GM12872 (cell line): ENCODE results near the gene ADAMTSL1.

Experiments
- TF ChIP-seq, protein P1 (sequence below): IDR thresholded peaks from 3 replicates; pipeline ENCODE4 v1.5.1; 2011; ENCODE audit warnings: low read depth, mild to moderate bottlenecking, low read length, moderate library complexity; ENCODE audit not compliant: insufficient read depth

Gene ADAMTSL1

DNA sequence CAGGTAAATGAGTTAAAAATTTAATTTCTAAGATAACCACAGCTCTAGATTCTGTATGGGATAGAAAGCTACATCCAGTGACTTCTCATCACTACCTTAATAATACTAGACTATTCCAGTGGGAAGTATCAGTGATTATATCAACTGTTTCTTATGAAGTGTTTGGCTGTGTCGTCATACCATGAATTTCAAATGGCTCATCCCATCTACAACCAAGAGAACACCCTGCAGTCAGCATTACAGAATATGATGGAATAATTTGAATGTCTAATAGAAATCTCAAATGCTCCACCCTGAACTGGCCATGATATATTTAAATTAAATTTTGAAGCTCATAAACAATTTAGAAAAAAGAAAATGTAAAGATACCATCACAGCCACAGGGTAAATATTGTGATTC is 245.0 kb downstream of the ADAMTSL1 start:
- TF ChIP-seq, protein P1, sequence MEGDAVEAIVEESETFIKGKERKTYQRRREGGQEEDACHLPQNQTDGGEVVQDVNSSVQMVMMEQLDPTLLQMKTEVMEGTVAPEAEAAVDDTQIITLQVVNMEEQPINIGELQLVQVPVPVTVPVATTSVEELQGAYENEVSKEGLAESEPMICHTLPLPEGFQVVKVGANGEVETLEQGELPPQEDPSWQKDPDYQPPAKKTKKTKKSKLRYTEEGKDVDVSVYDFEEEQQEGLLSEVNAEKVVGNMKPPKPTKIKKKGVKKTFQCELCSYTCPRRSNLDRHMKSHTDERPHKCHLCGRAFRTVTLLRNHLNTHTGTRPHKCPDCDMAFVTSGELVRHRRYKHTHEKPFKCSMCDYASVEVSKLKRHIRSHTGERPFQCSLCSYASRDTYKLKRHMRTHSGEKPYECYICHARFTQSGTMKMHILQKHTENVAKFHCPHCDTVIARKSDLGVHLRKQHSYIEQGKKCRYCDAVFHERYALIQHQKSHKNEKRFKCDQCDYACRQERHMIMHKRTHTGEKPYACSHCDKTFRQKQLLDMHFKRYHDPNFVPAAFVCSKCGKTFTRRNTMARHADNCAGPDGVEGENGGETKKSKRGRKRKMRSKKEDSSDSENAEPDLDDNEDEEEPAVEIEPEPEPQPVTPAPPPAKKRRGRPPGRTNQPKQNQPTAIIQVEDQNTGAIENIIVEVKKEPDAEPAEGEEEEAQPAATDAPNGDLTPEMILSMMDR, result no peak

DNA sequence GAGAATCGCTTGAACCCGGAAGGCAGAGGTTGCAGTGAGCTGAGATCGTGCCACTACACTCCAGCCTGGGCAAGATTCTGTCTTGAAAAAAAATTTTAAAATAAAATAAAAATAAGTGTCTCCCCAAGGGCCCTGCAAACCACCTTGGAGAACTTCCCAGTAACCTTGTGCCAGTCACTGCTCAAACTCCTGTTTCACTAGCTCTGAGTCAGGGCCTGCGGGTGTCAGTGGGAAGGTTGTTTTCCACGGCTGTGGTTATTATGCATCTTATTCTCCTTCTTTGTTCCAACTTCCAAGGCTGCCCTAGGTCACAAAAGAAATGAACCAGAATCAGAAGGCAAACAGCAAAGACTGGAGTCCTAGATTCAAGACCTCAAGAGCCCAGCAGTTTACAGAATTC is 246.7 kb downstream of the ADAMTSL1 start:
- TF ChIP-seq, protein P1, result no peak

DNA sequence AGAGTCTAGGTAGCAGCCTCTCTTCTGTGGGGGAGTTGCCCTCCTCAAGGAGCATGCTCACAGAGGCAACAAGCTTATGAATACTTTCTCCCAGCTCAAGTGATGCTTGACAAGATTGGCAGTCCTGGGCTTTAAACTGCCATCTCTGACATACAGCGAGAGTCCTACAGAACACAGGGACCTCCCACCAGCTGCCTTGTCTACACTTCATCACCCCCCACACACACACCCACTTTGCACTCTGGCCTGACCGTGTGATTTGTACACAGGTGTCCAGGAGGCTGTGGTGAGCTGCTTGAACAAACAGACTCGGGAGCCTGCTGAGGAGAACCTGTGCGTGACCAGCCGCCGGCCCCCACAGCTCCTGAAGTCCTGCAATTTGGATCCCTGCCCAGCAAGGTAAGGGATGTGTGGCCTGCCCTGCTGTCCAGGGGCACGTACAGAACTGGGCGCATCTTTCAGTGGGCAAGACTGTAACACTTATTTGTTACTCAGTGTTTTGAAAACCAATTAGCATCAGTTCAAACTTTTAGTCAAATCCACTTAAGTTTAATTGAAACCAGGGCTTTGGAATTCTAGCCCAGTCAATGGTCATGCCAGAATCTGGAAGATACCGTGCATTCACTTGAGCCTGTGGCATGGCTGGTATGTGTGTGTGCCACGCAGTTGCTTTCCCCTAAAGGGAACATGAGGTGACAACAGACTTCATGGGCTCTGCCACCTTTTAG is 247.5 kb downstream of the ADAMTSL1 start:
- TF ChIP-seq, protein P1, result no peak

- TF ChIP-seq, protein P1, result no peak
Observed at GRCh38 chr9:18721995-18722310, 248.0 kb downstream of the ADAMTSL1 start.

DNA sequence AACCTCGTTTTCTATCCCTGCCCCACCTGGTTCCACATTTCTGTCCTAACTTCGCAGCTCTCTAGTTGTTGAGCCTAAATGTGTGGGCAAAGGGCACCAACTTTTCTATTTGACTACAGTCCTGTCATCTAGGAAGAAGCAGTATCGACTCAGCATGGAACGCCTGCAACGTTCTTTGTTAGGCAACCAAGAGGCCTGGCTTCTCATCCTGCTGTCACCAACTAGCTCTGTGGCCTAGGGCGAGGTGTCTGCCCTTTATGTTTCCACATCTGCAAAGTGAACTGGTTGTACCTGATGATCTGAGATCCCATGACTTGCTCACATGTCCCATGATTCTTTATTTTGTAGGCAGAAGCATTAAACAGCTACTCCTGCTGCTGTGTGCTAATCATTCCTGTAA is 248.9 kb downstream of the ADAMTSL1 start:
- TF ChIP-seq, protein P1, result no peak

GRCh38 chr9:18723366-18723765 is 249.4 kb downstream of the ADAMTSL1 start:
- TF ChIP-seq, protein P1, result no peak

GRCh38 chr9:18726546-18726945 is 252.6 kb downstream of the ADAMTSL1 start:
- TF ChIP-seq, protein P1, result no peak
